HG02840 (cell line): ENCODE results near the gene ZNF691.

Source experiments
- ATAC-seq: cut with Tn5 transposase; IDR thresholded peaks from one replicate; pipeline ENCODE4 v1.9.1; 2021; ENCODE audit warnings: mild to moderate bottlenecking, moderate library complexity, moderate number of reproducible peaks; ENCODE audit not compliant: unreplicated experiment, low FRiP score

The ZNF691 gene

DNA sequence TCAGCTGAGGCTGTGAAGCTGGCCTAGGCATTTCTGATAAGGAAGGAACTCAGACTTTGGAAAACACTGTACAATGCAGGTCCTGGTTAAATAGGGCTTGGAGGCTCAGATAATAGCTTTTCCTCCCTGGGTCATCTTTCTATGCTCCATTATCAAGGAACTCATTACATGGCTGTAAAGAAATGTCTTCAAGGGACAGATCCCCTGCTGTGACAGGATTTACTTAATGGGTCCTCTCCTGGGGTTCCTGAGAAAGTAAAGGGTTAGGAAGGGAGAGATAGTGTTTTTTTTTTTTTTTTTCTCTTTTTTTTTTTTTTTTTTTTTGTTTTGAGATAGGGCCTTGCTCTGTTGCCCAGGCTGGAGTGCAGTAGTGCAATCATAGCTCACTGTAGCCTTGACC lies 15.1 kb upstream of the ZNF691 start:
- ATAC-seq = no peak

GRCh38 chr1:42832641-42833240 lies 13.7 kb upstream of the ZNF691 start:
- ATAC-seq = no peak

- no peak for ATAC-seq
Measured at GRCh38 chr1:42833981-42834380, 12.4 kb upstream of the ZNF691 start.

- no peak for ATAC-seq
Measured at GRCh38 chr1:42834803-42835202, 11.6 kb upstream of the ZNF691 start.

DNA sequence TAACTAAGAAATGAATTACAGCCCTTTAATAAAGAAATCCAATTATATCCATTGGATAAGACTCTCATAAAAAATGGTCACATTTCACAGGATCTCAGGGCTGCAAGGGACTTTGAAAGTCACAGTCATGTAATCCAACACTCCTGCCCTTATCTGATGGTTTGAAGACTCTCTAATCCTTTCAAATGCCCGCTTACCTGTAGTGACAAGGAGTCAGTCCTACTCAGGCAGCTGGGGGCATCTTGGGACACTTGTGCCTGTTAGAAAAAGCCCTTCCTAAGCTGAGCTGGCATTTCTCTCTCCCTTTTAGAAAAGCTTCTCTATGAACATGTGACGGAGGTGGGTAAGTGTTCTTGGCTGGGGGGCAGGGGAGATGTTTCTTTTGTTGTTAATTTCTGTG lies 11.0 kb upstream of the ZNF691 start:
- ATAC-seq = no peak

DNA sequence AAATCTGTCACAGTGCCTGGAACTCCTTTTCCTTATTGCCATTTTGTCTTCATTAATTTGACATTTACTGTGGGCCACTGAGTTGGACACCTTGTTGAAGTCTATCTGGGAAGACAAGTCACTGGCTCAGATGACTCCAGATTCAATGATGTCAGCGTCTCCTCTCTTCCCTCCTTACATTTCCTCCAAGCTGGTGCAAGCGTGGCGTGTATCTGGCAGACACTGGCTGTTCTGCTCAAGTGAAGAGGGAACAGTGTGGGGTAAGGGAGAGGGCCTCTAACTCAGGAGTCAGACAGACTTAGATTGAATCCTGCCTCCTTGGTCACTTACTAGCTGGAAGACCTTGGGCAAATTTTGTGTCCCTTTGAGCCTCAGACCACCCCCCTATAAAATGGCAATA lies 8.7 kb upstream of the ZNF691 start:
- ATAC-seq = no peak

- ATAC-seq = no peak
Measured at GRCh38 chr1:42838482-42839190, 7.8 kb upstream of the ZNF691 start.

DNA sequence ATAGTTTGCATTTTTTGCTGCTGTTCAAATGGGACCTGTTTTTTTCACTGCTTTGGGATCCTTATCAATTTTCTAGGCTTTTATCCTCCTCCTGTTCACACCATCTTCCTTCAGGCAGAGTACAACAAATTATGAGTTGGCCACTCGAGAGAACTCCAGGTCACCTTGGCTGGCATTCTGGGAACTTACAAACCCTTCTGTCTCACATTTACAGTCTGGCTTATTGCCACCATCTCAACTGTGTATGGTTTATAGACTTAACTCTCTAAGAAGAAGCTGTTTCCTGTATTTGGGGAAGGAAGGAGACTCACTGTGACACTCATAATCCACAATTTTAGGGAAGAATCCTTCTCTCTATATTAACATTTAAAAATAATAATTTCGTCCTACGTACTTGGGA lies 5.4 kb upstream of the ZNF691 start:
- no peak for ATAC-seq

DNA sequence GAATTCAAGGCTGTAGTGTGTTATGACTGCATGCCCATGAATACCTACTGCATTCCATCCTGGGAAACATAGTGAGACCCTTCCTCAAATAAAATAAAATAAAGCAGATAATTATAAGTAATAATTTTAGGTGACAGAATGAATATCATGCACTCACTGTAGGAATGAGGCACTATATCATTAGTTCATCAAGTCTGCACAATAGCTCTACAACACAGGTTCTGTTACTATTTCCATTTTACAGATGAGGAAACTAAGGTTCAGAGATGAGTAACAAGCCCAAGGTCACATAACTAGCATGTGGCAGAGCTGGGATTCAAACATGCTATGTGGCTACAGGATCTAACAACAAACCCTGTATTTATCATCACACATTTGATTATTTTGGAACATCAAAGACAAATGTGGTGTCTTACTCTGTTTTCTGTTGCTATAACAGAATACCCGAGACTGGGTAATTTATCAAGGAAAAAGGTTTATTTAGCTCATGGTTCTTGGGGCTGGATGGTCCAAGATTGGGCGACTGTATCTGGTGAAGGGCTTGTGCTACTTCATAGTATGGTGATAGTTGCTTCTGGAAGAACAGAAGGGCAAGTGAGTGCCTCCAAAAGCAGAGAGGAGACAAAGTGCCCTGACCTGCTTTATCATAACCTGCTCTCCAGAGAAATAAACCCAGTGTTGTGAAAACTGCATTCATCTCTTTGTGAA lies 4.8 kb upstream of the ZNF691 start:
- ATAC-seq = no peak

DNA sequence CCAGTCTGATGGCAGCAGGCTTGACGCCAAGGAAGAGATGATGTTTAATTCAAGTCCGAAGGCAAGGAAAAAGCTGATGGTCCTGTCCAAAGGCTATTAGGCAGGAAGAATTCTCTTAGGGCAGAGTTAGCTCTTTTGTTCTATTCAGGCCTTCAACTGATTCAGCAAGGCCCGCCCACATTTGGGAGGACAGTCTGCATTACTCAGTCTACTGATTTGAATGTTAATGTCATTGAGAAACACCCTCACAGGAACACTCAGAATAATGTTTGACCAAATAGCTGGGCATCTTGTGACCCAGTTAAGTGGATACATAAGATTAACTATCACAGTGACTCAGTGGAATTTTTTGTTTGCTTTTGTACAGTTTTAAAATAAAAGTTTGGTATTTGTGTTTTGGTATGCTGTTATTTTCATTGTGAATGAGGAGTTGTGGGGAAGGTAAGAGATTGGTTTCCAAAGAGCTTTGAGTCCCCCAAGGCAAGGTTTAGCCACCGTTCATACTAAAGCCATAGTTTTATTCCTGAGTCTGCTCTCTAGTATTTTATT lies 1.7 kb upstream of the ZNF691 start:
- no peak for ATAC-seq

DNA sequence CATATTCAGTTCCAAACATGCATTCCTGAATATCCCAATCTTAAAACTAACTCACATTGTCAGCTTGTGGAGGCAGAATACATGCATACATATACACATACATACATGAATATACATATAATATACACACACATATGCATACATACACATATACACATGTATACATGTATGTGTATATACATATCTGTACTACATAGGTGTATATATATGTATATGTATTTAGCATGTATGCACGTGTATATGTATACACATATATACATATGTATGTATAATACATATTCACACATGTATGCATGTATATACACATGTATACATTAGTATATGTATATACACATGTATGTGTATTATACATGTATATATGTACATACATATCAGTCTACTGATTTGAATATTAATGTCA lies 1.2 kb upstream of the ZNF691 start:
- ATAC-seq = no peak

GRCh38 chr1:42845866-42846256 lies 552 bp upstream of the ZNF691 start:
- peak; percentile 15 for ATAC-seq

DNA sequence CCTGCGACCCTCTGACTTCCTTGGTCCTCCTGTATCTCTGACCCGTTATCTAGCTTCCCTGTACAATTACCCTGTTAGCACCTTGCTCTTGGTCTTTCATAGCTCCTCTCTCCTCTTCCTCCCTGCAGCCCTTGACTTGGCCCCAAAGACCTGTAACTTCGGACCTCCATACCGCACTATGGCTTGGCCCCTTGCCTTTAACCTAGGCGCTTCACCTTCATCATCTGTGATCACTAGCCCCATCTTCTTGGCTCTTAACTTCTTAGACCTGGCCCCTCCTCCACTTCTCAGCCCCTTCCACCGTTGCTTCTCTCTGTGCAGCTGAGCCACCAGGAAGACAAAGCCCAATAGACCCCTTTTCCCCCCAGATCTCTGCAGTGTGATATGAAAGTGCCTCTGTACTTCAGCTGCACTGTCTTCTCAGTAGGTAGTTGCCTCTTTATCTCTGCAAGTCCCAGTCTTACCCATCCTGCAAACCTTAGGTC lies 740 bp downstream of the ZNF691 start:
- no peak for ATAC-seq

DNA sequence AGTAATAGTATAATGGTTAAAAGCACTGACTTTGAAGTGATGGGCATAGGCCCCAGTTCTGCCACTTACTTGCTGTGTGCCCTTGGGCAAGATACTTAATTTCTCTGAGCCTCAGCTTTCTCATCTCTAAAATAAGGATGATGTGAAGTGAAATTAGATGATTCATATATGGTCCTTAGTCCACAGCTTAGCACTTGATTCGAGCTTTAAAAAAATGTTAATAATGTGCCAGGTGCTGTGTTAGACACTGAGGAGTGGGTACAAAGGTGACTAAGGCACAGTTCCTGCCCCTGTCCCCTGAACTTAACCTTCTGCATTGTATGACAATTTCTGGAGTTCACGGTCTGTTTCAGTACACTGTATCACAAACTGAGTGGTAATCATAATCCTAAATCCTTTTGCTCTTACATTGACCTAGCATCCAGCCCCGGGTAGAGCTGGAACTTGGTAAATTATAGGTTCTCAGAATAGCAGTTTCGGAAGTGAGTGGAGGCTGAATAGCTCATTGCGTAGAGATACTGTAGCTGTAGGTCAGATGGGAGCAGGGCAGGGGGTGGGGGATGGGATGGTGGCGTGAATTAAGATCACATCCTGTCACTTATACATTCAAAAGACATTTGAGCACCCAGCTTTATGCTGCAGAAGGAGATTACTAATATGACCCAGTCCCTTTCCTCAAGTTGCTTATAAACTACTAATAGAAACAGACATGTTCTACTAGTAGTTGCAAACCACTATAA lies 1.5 kb downstream of the ZNF691 start:
- ATAC-seq = no peak

DNA sequence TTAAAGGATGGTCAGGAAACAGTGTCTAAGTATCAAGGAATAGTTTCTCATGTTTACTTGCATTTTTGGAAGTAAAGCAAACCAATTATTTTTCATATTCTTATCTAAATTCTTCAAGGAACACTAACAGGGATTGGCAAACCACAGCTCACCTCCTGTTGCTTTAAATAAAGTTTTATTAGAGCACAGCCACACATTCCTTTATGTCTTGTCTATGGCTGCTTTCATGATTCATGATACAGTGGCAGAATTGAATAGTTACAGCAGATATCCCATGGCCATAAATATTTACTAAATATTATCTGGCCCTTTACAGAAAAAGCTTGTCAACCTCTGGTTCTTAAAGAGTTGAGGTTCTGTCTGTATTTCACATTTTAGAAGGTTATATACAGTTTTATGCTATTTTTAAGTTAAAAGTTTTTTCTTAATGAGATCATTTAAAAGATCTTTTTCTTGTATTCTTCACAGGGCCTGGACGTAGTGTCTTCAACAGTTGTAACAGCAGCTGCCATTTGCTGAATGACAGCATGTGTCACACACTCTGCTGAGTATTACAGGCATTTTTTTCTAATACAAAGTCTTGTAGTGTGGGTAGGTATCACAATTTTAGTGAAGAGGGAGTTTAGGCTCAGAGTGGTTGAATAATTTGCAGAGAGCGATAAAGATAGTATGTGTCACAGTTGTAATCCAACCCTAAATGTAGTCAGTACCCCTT lies 2.6 kb downstream of the ZNF691 start:
- ATAC-seq = no peak

DNA sequence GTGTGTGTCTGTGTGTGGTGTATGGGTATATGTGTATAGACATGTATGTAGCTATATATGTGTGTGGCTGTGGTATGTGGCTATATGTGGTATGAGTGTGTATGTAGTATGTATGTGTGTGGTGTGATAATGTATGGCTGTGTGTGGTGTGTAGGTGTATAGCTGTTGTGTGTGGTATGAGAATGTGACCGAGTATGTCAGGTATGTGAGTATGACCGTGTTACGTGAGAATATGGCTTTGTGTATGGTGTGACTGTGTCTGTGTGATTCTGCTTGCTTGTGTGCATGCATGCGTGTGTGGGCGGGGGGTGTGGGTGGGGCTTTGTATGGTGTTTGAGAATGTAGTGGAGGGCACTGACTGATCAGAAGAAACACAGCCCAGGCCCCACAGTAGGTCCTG lies 3.5 kb downstream of the ZNF691 start:
- no peak for ATAC-seq

- ATAC-seq = no peak
Measured at GRCh38 chr1:42851420-42851819, 5.0 kb downstream of the ZNF691 start.

DNA sequence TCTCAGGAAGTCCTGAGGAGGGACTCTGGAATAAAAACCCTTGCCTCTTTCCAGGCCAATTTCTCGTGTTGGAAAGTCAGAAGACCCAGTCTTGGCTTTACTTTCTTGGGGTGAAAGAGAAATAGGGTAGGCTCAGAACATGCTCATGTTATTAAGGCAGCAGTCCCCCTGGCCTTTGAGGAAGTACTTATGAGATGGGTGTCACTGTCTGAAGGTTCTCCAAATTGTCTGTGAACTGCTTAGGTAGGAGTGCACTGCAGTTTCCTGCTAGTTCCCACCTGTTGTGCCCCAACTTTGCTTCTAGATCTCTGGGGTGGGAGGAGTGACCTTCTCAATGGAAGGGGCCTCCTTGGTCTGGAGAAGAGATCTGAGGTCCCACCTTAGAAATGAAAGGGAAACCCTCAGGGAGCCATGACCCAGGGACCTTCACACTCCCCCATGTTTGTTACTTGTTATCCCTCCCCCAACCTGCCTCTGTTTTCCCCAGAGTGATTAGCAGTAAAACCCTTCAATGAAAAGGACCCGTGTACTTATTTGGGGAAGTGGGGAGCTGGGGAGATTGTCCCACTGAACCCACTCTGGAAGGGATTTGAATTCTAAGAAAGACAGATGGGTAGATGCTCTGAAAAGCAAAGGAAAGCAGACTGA lies 5.7 kb downstream of the ZNF691 start:
- no peak for ATAC-seq

DNA sequence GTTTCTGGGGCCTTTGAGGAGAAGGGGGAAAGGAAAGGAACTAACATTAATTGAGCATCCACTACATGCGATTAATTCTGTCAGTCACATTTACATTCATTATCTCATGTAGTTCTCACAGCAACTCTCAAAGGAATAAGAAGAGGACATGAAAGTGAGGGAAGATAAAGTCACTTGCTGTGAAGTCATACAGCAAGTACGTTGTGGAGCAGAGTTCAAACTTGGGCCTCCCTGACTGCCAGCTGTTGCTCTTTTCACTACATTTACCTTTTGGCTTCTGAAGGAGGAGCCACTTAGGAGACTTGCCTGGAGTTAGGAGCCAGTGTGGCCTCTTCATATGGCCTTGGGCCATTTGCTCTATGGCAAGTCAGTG lies 6.2 kb downstream of the ZNF691 start:
- ATAC-seq = no peak
